Trophoblast cell (in vitro differentiated cells and primary cell): Measurements from ENCODE around the gene RPP21. TPM values are rescaled to one million over a fixed set of nuclear protein-coding genes. Genes with fewer than 3 reads are reported as not detected.

Experiments
- DNase-seq, 2 donors: peaks; one replicate each; pipeline ENCODE4 v3.0.0-alpha.2; 2016
- H2AFZ ChIP-seq: 2 replicates; pipeline ENCODE4 v1.6.1; 2013; ENCODE audit warnings: low read length, moderate library complexity, mild to moderate bottlenecking; ENCODE audit not compliant: insufficient read depth, poor library complexity
- H2AK5ac ChIP-seq: 2 replicates; pipeline ENCODE4 v1.6.1; 2013; ENCODE audit warnings: mild to moderate bottlenecking, low read length
- H2BK120ac ChIP-seq: 2 replicates; pipeline ENCODE4 v1.6.1; 2013; ENCODE audit warnings: low read length, mild to moderate bottlenecking, moderate library complexity; ENCODE audit not compliant: insufficient read depth, poor library complexity
- H2BK12ac ChIP-seq: 2 replicates; pipeline ENCODE4 v1.6.1; 2013; ENCODE audit warnings: mild to moderate bottlenecking, low read length, moderate library complexity
- H2BK5ac ChIP-seq: 2 replicates; pipeline ENCODE4 v1.6.1; 2013; ENCODE audit warnings: low read length, low read depth, moderate library complexity, mild to moderate bottlenecking; ENCODE audit not compliant: poor library complexity
- H3K14ac ChIP-seq: 2 replicates; pipeline ENCODE4 v1.6.1; 2013; ENCODE audit warnings: mild to moderate bottlenecking, low read length
- H3K18ac ChIP-seq: 2 replicates; pipeline ENCODE4 v1.6.1; 2013; ENCODE audit warnings: mild to moderate bottlenecking, low read length
- H3K23ac ChIP-seq: 2 replicates; pipeline ENCODE4 v1.6.1; 2013; ENCODE audit warnings: low read length
- H3K27ac ChIP-seq: 2 replicates; pipeline ENCODE4 v1.5.1; 2013; ENCODE audit warnings: low read depth, mild to moderate bottlenecking, inconsistent platforms, low read length, moderate library complexity
- H3K27me3 ChIP-seq: 2 replicates; pipeline ENCODE4 v1.6.1; 2013; ENCODE audit warnings: inconsistent platforms, mild to moderate bottlenecking, low read length, moderate library complexity; ENCODE audit not compliant: insufficient read depth
- H3K36me3 ChIP-seq, 2 experiments: 1 replicate in 1 of 2; 2 replicates in 1 of 2; pipeline ENCODE4 v1.6.1; 2013; ENCODE audit warnings: low read length in 2 of 2, mild to moderate bottlenecking in 2 of 2, moderate library complexity in 1 of 2; ENCODE audit not compliant: insufficient read depth in 2 of 2, control insufficient read depth in 1 of 2
- H3K4ac ChIP-seq: 2 replicates; pipeline ENCODE4 v1.6.1; 2013; ENCODE audit warnings: low read depth, mild to moderate bottlenecking, low read length, moderate library complexity
- H3K4me1 ChIP-seq, 2 experiments: 1 replicate in 1 of 2; 2 replicates in 1 of 2; pipeline ENCODE4 v1.6.1; 2013; ENCODE audit warnings: low read length in 2 of 2, mild to moderate bottlenecking in 2 of 2, moderate library complexity in 1 of 2; ENCODE audit not compliant: insufficient read depth in 2 of 2, control insufficient read depth in 1 of 2
- H3K4me2 ChIP-seq: 2 replicates; pipeline ENCODE4 v1.6.1; 2013; ENCODE audit warnings: inconsistent platforms, mild to moderate bottlenecking, low read length, moderate library complexity
- H3K4me3 ChIP-seq: 2 replicates; pipeline ENCODE4 v1.5.1; 2013; ENCODE audit warnings: mild to moderate bottlenecking, low read depth, low read length, inconsistent platforms
- H3K79me1 ChIP-seq: one replicate; pipeline ENCODE4 v1.6.1; 2013; ENCODE audit warnings: low read length
- H3K79me2 ChIP-seq: 2 replicates; pipeline ENCODE4 v1.6.1; 2013; ENCODE audit warnings: low read length, mild to moderate bottlenecking; ENCODE audit not compliant: control insufficient read depth, insufficient read depth, poor library complexity
- H3K9ac ChIP-seq: 2 replicates; pipeline ENCODE4 v1.6.1; 2013; ENCODE audit warnings: mild to moderate bottlenecking, low read length
- H3K9me3 ChIP-seq: 2 replicates; pipeline ENCODE4 v1.6.1; 2013; ENCODE audit warnings: low read depth, mild to moderate bottlenecking, control low read depth, inconsistent platforms, low read length; ENCODE audit not compliant: insufficient read depth
- H4K12ac ChIP-seq: 2 replicates; pipeline ENCODE4 v1.6.1; 2013; ENCODE audit warnings: low read depth, mild to moderate bottlenecking, low read length, moderate library complexity
- H4K8ac ChIP-seq: 2 replicates; pipeline ENCODE4 v1.6.1; 2013; ENCODE audit warnings: low read depth, mild to moderate bottlenecking, low read length, moderate library complexity
- H4K91ac ChIP-seq: one replicate; pipeline ENCODE4 v1.6.1; 2013; ENCODE audit warnings: low read depth, mild to moderate bottlenecking, low read length, moderate library complexity
- WGBS: extraction: QIAGEN DNeasy Blood & Tissue Kit; methylation state at CpG from one replicate; pipeline ENCODE4 v1.1.7; 2013; ENCODE audit warnings: missing lambda C conversion rate; ENCODE audit not compliant: insufficient read length, insufficient coverage; ENCODE audit errors: extremely low coverage; 5-methylcytosine and 5-hydroxymethylcytosine counted together
- polyA plus RNA-seq: library from polyadenylated mRNA; stranded (reverse); fragments of 200-250 nt; gene quantifications from 2 replicates; pipeline ENCODE4 v1.2.3, GENCODE V29; 2013

Gene RPP21
- 99.8 and 100 TPM in 2 replicates for polyA plus RNA-seq

DNA sequence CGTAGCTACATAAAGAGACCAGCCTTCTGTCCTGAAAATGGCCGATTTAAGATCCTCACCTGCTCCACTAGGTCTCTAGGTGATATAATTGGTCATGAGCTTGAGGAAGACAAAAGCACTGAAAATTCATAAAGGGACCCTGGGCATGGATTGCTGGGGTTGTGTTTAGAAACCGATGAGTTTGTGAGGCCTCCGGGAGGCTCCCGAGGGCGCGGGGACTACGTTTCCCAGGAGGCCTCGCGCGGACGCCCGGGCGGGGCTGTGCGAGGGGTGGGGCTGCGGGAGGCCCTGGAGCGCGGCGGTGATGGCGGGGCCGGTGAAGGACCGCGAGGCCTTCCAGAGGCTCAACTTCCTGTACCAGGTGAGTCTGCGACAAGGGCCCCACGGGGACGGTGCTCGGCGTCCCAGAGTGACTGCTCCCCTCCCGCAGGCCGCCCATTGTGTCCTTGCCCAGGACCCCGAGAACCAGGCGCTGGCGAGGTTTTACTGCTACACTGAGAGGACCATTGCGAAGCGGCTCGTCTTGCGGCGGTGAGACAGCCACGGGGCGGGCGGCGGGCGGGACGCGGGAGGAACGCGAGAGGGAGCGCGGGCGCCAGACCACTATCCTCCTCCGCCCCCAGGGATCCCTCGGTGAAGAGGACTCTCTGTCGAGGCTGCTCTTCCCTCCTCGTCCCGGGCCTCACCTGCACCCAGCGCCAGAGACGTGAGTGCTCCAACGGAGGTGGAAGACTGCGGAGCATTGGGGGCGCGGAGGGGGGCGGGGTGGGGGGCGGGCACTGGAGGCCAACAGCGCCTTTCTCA lies at the start of gene RPP21:
RPP21 (plus strand) TSS at position 289 of the 804 bp plus-strand sequence; CDS start at position 305, 16 bp downstream.
- Histone ChIP-seq H3K4me1 (peaks cover 0 to 4% of the 10 kb centered on the region in 2 experiments), H3K14ac (peak within 1 kb of the TSS; percentile 88), H3K9ac (peak within 1 kb of the TSS; percentile 97), H2BK120ac (peak within 1 kb of the TSS; percentile 93), H3K79me1 (peaks cover 4% of the 10 kb centered on the region), H3K27ac (peak within 1 kb of the TSS; percentile 72), H2AK5ac (no peak within 1 kb of the TSS), H3K4me3 (peak within 1 kb of the TSS; percentile 95), H3K4me2 (peak within 1 kb of the TSS; percentile 59), H3K27me3 (no peaks in the 10 kb centered on the region), H4K91ac (peak within 1 kb of the TSS; percentile 82), H3K79me2 (peaks cover 4% of the 10 kb centered on the region), H3K9me3 (no peaks in the 10 kb centered on the region), H4K12ac (peak within 1 kb of the TSS; percentile 97), H3K18ac (peak within 1 kb of the TSS; percentile 93), H3K23ac (no peak within 1 kb of the TSS), H4K8ac (peak within 1 kb of the TSS; percentile 93), H3K36me3 (peaks cover 14 to 20% of the 10 kb centered on the region in 2 experiments), H2AFZ (peak within 1 kb of the TSS; percentile 96), H3K4ac (peak within 1 kb of the TSS; percentile 65), H2BK12ac (no peak within 1 kb of the TSS), H2BK5ac (peak within 1 kb of the TSS; percentile 87)
- DNase-seq = peak; percentile 75 to 77
- WGBS = no CpG with 5 or more reads among the region's 64 CpGs

DNA sequence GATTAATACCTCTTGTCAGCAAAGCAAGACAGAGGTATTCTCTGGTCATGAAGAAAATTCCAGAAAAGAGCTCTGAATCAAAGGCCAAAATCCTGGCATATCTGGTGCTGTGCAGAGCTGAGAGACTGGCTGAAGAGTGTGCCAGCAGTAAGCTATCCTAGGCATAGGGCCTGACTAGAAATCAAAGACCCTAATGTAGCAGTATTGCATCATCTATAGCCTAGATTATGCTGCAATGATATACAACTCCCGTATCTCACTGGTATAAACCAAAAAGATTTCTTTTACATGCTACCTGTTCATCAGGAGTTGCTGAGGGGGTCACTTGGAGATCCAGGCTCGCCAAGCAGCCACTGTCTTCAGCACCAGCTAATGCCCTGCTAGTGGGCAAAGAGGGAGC lies 49.1 kb upstream of the RPP21 start:
- H3K4me3 ChIP-seq = no peak overlapping the region
- H3K79me2 ChIP-seq = no peaks in the 10 kb centered on the region
- H3K9me3 ChIP-seq = no peaks in the 10 kb centered on the region
- H4K91ac ChIP-seq = no peak overlapping the region
- no peak overlapping the region for H2BK5ac ChIP-seq
- no peak overlapping the region for H2AK5ac ChIP-seq
- no peak overlapping the region for H4K12ac ChIP-seq
- no peaks in the 10 kb centered on the region for H3K4me1 ChIP-seq
- H3K14ac ChIP-seq = no peak overlapping the region
- no peak overlapping the region for H3K27ac ChIP-seq
- H3K18ac ChIP-seq = no peak overlapping the region
- peaks cover 19 to 33% of the 10 kb centered on the region in 2 experiments for H3K36me3 ChIP-seq
- H3K27me3 ChIP-seq = no peaks in the 10 kb centered on the region
- no peak overlapping the region for H2BK120ac ChIP-seq
- WGBS = no CpG with 5 or more reads among the region's 2 CpGs
- H3K9ac ChIP-seq = peak overlapping the region; percentile 21
- no peak overlapping the region for H4K8ac ChIP-seq
- DNase-seq = no peak
- H2AFZ ChIP-seq = no peak overlapping the region
- H3K79me1 ChIP-seq = no peaks in the 10 kb centered on the region
- H3K4me2 ChIP-seq = no peak overlapping the region
- H3K4ac ChIP-seq = no peak overlapping the region
- H3K23ac ChIP-seq = no peak overlapping the region
- H2BK12ac ChIP-seq = no peak overlapping the region

DNA sequence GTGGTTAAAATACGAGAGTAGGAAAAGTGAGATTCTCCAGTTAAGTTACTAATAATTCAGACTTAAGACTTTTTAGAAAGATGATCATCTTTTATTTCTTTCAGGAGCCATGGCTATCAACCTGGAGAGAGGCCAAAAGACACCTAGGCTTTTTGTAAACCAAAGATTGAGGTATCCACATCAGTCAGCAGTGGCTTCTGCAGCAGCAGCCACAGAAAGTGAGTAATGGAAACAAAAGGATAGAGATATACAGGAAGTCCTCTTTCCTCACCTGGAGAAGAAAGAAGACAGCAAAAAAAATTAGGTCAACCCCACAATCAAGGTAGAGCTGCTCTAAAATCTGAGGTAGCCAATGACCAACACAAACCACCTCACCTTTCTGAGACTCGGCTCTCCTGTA lies 41.0 kb upstream of the RPP21 start:
- Histone ChIP-seq H4K91ac (no peak overlapping the region), H2BK120ac (no peak overlapping the region), H3K27me3 (no peaks in the 10 kb centered on the region), H3K79me1 (no peaks in the 10 kb centered on the region), H3K14ac (no peak overlapping the region), H3K4ac (no peak overlapping the region), H3K9ac (no peak overlapping the region), H4K12ac (no peak overlapping the region), H3K79me2 (no peaks in the 10 kb centered on the region), H4K8ac (no peak overlapping the region), H3K23ac (no peak overlapping the region), H2AFZ (no peak overlapping the region), H3K36me3 (peaks cover 10 to 12% of the 10 kb centered on the region in 2 experiments), H3K4me1 (no peaks in the 10 kb centered on the region), H3K27ac (no peak overlapping the region), H3K4me2 (no peak overlapping the region), H2AK5ac (no peak overlapping the region), H2BK12ac (no peak overlapping the region), H3K18ac (no peak overlapping the region), H3K9me3 (peaks cover 2% of the 10 kb centered on the region), H3K4me3 (no peak overlapping the region), H2BK5ac (no peak overlapping the region)
- WGBS = no CpG with 5 or more reads among the region's 2 CpGs
- DNase-seq = no peak

DNA sequence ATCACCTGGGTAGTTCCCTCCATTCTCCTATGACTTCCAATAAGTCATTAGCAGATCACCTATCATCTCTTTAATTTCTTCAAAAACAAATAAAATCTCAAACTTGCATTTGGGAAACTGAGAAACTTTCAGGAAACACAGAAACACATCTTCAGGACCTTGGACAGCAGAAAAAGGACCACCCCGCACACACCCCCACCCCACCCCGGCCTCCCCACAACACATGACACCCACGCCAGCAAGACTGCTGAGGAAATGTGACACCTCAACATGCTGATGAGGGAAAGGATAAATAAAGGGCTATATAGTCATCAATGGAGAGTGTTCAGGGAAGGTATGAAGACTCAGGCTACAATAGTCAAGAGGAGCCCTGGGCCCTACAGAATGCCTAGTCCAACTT lies 33.9 kb upstream of the RPP21 start:
- no peak overlapping the region for H2BK5ac ChIP-seq
- H2BK120ac ChIP-seq = no peak overlapping the region
- peaks cover 0 to 2% of the 10 kb centered on the region in 2 experiments for H3K4me1 ChIP-seq
- H3K4ac ChIP-seq = no peak overlapping the region
- H2AFZ ChIP-seq = no peak overlapping the region
- peaks cover 5 to 8% of the 10 kb centered on the region in 2 experiments for H3K36me3 ChIP-seq
- H3K9ac ChIP-seq = no peak overlapping the region
- H3K23ac ChIP-seq = no peak overlapping the region
- no peak for DNase-seq
- no peak overlapping the region for H3K14ac ChIP-seq
- no peak overlapping the region for H3K18ac ChIP-seq
- WGBS = no CpG with 5 or more reads among the region's 3 CpGs
- H3K4me3 ChIP-seq = no peak overlapping the region
- no peak overlapping the region for H4K91ac ChIP-seq
- H4K8ac ChIP-seq = no peak overlapping the region
- no peak overlapping the region for H4K12ac ChIP-seq
- no peaks in the 10 kb centered on the region for H3K79me2 ChIP-seq
- no peaks in the 10 kb centered on the region for H3K79me1 ChIP-seq
- no peak overlapping the region for H2BK12ac ChIP-seq
- H3K27ac ChIP-seq = no peak overlapping the region
- H2AK5ac ChIP-seq = no peak overlapping the region
- no peak overlapping the region for H3K4me2 ChIP-seq
- H3K27me3 ChIP-seq = no peaks in the 10 kb centered on the region
- no peaks in the 10 kb centered on the region for H3K9me3 ChIP-seq
